ENCODE data around the gene TNNI2.

The TNNI2 gene

DNA sequence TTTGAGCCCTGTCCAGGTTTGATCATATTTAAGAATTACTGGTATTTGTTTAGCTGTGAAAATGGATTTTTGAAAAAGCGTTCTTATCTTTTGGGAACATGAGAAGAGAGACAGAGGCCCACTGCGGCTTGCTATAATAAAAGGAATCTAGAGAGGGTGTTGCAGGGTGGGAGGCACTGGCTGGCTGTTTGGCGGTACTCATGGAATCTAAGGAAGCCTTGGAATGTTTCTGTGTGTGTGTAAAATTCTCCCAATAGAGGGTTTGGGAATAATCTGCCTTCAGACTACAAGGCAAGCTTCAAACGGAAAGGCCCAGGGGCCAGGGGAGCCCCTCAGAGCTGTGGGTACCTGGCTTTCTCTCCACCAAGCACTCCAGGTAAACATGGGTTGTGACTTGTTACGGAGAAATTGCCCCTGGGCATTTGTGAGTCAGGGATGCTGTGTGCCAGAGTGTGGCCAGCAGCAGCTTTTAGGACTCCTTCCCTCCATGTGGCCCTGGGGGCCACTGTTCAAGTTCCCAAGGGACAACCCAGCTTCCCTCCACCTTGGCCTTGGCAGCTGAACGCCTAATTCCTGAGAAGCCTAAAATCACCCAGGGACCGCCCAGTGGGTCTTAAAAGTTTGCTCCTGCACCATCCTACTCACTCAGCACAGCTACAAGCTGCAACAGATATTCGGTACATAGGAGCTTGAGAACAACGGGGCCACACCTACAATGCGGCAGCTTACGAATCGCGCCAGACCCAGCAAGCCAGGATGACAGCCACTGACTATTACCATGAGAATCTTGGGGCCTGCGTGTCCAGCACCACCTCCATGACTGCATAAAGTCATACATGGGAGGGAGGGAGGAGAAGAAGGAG lies 18.1 kb upstream of the TNNI2 start:
- DNase-seq (ENCODE audit: low spot score), result no peak

DNA sequence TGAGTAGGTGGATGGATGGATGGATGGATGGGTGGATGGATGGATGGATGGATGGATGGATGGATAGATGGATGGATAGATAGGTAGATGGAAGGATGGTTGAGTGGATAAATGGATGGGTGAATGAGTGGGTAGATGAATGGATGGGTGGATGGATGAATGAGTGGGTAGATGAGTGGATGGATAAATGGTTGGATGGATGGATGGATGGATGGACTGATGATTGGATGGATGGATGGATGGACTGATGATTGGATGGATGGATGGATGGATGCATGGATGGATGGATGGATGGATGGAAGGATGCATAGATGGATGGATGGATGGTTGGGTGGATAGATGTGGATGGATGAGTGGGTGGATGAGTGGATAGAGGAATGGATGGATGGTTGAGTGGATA lies 17.2 kb upstream of the TNNI2 start:
- DNase-seq (ENCODE audit: low spot score), result no peak

DNA sequence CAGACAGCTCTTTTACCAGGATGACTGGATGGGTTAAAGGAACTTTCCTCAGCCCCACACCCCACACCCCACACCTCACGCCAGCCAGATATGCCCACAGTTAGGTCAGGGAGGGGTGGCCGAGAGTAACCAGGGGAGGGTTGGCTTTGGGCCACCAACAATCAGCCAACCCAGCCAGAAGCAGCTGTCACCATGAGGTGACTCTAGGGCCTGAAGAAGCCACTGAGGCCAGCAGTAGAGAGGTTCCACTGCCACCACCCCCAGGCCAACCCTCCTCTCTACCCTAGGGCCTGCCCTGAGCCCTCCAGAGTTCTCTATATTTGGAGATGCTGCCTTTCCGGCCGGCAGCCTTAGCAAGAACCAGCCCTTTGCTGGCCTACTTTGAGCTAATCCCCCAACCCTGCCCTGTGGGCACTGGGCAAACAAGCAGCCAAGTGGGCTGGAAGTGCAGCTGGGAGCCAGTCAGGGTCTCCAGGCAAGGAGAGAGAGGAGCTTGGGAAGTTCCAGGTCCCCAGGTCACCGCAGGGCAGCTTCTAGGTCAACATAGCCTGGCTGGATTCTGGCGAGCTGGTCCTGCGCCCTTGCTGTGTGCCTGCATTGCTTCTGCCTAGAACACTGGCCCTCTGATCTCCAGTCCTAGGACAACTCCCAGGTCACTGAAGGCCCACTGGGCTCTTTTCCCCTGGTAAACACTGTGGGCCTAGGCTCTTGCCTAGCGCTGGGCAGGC lies 16.0 kb upstream of the TNNI2 start:
- no peak for DNase-seq (ENCODE audit: low spot score)

DNA sequence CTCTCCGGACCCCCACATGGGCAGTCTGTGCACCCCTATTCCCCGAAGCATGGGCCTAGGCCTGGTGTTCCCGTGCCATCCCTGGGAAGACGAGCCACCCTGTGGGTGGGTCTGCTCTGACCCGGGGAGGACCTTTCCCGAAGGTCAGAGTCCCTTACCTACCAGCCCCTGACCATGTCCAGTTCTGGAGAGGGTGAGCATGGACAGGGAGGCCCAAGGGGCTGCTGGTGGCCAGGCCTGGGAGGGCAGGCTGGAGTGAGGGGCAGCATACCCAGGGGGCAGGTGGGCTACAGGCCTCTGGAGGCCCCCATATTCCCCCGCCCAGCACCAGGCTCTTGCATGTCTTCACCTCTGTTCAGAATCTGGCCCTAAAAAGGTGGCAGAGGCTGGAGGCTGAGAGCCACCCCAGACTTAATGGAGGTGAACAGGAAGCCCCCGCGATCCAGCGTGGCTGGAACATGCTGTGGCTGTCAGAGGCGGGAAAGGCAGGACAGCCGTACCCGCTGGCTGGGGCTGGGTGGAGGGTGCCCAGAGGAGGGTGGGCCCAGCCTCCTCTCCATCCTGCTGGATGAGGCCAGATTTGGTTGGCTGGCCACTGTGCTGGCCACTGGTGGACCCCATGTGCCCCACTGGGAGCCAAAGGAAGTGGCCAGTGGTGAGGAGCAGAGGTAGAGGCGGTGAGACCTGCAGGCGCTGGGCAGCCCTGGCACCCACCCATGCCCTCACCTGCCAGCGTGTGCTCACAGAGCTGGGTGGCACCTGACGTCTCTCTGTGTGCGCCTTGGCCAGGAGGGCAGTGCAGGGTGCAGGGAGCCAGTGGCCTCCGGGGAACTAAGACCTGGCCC lies 15.2 kb upstream of the TNNI2 start:
- no peak for DNase-seq (ENCODE audit: low spot score)

DNA sequence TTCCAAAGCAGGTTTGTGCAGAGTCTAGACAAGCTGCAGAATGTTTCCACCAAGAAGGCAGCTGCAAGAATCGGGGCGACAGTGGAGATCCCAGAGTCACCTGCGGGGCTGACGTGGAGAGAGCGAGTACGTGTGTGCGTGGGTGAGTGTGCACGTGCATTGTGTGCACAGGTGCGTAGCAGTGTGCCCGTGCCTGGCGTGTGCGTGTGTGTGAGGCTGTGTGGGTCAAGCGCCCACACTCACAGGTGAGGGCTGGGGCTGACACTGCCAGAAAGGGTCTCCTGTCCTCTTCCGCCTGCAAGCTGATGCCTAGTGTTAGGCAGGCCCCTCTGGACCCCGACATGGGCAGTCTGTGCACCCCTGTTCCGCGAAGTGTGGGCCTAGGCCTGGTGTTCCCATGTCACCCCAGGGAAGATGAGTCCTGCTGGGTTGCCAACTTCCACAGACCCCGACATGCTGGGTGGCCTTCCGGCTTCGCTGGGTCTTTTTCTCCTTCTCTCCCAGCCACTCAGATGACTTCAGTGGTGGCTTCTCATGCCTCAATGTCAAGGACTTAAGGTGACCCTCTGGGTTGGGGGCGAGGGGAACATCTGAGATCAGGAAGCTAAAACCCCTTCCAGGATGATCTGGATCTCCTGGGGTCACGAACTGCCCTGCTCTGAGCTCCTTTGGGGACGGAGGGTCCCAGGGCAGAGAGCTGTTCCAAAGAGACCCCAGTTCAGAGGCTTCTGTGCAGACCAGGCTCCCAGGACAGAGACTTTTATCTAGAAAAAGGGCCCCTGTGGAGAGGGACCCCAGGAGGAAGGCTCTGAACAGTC lies 14.4 kb upstream of the TNNI2 start:
- no peak for DNase-seq (ENCODE audit: low spot score)

DNA sequence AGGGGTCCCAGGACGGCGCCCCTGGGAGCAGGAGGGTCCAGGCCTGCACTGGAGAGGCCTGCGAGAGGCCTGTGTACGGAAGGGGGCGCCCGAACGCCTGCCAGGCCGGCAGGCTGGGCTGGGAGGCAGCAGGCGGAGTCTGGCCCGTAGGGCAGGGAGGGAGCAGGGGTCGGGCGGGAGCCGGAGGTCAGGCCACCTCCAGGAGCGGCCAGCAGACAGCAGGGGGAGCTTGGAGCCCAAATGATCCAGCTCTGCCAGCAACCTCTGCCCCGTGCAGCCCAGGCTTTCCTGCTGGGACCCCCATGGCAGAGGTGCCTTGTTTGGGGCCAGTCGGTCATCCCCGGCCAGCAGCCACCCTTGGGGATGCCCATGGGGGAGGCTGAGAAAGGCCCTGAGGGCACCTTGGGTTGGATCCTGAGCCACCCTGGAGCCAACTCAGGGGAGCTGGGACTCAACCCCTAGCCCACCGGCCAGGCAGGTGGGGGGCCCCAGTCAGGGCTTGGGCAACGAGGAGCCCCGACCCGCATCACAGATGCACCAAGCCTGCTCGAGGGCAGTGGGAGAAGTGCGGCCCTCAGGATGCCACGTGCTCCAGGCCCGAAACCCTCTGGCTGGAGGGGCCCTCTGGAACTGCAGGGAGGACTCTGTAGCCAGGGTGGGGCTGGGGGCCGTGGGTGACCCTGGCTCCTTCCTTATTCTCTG lies 13.6 kb upstream of the TNNI2 start:
- peak; percentile 63 for DNase-seq (ENCODE audit: low spot score)

DNA sequence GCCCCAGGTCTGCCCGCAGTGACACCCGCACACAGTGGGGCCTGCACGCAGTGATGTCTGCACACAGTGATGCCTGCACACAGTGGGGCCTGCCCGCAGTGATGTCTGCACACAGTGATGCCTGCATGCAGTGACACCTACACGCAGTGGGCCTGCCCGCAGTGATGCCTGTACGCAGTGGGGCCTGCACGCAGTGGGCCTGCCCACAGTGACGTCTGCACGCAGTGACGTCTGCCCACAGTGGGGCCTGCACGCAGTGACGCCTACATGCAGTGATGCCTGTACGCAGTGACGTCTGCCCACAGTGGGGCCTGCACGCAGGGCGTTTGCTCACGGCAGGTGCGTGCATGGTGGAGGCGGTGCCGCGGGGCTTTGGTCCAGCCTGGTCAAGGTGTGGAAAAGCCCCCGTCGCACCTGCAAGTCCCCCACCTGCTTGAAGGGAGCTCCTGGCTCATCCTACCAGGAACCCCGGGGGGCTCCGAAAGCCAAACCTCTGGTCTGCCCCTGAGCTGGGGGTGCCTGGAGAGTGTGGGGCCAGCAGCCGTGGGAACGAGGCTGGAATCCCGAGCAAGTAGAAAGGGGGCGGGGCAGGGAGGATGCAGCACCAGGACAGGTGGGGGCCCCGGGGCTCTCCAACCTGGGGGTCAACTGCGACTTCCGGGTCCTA lies 12.9 kb upstream of the TNNI2 start:
- DNase-seq (ENCODE audit: low spot score), result no peak

DNA sequence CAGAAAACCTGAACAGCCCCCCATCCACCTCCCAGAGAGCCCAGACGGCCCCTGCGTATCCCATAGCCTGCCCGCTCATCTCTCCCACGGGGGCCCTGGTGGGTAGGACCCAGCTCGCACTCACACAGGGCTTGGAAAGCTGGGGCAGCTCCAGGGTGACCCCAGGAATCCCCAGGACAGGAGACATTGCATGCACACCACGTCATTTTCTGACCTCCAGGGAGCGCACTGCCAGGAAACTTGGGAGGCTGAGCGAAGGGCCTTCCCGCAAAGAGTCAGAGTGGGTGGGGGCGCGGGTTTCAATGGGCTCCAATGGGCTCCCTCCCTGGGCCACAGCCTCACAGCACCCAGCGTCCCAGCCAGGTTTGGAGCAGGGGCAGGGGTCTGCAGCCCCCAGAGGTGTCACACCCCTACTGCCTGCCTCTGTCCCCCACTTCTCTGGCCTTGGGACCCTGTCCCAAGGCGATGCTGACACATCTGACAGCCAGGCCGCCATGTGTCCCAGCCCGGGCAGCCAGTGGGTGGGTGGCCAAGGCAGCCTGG lies 12.2 kb upstream of the TNNI2 start:
- DNase-seq (ENCODE audit: low spot score), result no peak

DNA sequence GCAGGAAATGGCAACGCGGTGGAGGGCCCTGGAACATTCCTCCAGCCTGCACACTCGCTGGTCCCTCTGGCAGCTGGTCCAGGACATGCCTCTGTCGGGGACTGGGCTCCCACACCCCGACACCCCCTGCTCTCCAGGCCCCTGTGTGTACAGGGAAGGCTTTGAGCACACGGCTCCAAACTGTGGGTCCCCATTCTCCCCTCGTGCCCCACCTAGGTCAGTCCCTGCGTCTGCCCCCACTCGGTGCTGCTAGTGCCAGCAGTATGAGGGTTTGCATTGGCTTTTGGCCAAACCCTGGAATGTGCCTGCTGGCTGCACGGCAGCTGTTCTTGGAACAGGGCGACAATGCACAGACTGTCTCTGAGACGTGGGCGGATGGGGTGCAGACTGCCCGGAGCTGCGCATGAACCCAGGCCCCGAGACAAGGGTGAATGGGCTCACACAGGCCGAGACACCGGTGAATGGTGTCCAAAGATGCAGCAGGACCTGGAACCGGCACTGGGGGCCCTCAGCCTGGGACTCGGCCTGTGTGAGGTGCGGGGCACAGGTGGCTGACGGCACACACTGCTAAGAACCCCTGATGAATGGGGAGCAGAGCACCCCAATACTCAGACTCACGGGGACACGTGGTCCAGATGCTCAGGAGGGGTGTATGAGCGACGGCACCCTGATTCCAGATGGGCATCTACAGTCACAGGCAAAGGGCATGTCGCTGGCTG lies 11.5 kb upstream of the TNNI2 start:
- DNase-seq (ENCODE audit: low spot score), result no peak

DNA sequence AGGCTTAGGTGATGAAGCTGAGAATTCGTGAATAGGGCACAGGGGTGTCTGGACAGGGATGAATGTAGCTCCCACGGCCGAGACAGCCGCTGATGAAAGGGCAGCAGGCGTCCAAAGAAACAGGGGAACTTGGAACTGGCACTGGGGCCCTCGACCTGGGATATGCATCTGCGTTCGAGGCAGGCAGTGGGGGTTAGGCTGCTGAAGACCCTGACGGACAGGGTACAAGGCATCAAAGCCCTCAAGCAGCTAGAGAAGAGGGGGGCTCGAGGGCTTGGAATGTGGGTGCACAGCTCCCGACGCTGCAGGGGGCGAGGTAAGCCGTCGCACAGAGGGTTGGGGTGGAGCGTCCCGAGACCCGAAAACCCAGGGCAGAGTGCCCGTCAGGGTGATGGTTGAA lies 10.8 kb upstream of the TNNI2 start:
- no peak for DNase-seq (ENCODE audit: low spot score)

DNA sequence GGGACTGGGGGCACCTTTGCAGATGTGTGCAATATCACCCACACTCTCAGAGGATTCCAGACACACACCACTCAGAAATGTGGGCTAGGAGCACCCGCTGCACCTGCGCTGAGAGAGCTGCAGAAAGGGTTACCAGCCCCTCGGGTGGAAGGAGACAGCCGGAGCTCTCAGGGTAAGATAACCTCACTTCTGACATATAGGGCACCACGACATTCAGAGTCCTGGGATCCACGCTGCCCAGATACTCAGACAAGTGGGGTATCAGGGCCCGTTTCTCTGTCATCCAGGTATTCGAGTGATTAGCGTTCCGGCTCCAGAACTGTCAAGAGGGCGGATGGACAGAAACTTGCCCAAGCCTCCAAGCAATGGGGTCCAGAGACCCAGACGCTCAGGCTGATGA lies 10.2 kb upstream of the TNNI2 start:
- DNase-seq (ENCODE audit: low spot score), result no peak

DNA sequence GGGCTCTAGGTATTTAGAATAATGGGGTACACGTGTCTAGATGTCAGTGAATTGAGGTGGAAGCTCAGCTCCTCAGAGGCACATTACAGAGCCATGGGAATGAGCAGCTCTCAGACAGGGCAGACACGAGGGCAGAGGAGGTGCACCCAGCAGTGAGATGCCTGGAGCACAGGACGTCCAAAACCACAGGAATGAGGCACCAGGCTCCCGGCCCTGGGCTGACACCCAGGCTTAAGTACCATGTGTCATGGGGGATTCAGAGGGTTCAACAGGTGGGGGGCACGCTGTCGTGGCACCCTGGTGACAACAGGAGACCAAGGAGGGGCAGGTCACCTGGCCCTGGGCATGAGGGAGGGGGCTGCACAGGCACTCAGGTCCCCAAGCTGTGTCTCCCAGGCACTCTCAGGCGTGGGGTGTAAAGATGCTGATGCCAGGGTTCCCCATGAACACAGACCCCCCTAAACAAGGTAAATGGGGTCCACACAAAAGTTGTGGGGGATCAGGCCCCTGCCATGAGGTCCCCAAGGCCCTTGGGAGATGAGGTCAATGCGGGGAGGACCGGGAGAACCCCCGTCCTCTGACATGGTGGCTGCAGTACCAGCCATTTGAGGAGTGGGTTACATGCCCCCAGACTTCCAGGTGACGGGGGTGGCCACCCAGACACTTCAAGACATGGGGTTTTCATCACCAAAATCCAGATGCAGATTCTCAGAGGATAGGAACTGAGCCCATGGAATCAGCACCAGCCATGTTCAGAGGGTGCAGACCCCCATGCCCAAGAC lies 9.6 kb upstream of the TNNI2 start:
- DNase-seq (ENCODE audit: low spot score), result no peak

DNA sequence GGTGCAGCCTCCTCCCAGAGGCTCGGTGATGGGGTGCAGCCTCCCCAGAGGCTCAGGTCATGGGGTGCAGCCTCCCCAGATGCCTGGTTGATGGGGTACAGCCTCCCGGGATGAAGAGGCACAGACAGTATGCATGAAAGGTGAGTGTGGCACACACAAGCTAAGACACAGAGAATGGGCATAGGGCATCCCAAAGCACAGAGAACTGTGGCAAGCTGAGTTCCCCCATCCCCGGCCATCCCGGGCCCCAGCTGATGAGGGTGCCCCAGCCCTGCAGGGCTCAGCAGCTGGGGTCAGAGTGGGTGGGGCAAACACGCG lies 8.8 kb upstream of the TNNI2 start:
- DNase-seq (ENCODE audit: low spot score), result no peak

DNA sequence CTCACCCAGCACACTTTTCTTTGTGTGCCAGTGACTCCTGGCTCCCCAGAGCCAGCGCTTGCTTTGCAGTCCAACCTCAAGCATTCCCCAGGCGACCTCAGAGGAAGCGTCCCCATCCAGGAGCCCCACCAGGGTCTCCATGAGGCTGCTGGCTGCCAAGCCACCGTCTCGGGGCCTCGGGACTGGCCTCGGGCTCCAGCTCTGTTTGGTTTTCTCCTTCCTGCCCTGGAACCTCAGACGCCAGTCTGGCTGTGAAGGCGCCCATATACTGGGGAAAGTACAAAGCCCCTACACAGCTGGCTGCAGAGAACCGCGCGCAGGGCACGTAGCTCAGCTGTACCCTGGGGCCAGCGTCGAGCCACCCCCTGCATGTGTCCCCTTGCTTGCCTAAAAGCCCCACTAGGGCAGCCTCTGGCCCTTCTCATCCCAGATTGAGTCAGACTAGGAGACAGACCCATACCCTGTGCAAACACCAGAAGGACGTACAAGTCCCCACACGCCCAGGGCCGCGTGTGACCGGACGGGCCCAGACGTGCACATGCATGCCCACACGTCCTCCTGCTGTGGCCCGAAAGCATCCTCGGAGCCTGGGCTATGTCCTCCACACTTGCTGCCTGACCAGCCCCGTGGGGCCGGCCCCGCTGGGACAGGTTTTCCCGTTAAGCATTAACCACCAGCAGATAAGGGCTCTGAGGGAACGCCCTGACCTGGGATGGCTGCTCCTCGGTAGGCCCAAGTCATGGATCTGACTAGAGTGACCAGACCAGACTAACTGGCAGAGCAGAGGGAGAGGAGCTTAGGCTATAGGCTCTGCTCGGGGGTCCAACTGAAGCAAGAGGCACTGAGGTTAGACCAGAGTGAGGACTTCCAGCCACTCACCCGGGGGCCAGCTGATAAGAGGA lies 8.2 kb upstream of the TNNI2 start:
- DNase-seq (ENCODE audit: low spot score), result no peak

DNA sequence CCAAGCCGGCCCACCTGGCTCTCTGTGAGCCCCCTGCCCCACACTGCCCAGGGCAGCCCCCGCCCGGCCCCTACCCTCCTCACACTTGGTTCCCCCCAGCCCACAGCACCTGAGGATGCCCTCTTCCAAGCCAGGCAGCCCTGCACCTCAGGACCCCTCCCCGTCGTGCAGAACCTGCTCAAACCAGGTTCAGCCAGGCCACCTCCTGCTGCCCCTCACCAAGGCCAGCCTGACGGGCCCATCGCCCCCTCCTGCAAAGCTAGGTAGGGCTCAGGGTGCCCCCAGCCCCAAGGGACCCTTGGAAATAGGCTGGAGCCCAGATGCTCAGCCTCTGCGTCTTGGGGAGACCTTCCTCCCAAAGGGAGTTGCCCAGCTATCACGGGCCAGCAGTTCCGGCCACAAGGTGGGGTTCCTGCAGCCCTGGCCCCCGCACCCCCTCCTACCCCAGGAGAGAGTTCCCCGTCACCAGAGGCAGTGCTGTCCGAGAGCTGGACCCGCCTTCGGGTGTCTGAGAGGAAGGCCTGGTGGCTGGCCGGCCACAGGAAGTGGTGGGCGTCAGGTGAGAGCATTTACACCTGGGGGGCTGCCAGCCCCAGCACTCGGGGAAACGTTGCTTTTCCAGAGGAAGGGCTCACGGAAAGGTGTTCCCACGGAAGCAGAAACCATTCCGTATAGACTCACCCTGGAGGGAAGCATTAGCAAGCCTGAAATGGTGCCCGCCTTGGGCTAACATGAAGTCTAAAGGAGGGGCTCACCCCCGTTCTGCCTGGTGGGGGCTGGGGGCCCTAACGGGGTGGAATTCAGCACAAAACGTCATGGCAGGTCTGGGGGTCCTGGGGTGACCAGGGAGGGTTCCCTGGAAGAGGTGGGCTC lies 7.2 kb upstream of the TNNI2 start:
- no peak for DNase-seq (ENCODE audit: low spot score)

DNA sequence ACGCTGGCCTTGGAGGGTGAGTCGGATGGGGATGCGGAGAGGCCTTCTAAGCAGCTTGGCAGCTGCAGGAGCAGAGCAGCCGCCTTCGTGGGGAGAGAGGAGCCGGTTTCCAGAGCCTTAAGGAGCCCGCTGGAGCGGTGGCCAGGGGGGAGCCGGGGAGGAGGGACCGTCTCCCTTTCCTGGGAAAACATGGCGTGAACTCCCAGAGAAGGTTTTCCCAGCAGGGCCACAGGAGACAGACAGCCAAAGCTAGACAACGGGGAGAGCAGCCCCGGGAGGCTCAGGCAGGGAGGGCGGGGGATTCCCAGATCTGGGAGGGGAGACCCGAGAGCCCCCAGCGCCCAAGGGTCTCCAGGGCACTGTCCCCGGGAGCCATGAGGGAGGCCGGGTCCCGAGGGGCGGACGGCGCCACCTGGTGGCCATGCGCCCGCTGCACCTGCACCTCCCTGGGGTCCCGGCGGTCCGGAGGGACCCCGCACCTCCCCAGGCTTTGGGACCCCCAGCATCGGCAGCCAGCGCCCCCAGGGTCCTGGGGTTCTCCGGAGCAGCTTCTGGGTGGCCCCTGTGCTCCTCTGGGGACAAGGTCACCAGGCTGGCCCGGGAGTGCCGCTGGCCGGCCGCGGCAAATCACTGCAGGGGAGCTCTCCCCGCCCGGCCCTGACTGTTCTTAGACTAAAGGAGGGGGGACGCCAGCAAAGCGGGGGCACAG lies 6.4 kb upstream of the TNNI2 start:
- peak; percentile 32 for DNase-seq (ENCODE audit: low spot score)

All from SK-N-DZ (cell line).